Epithelial cell of esophagus (primary cell): Measurements from ENCODE around the gene ZNF691.

Source experiments
- DNase-seq: peaks from one replicate; pipeline ENCODE4 v3.0.0; 2010; ENCODE audit warnings: low read depth
- H3K4me3 ChIP-seq: 2 replicates; pipeline ENCODE4 v1.5.1; 2011; ENCODE audit warnings: mild to moderate bottlenecking, low read length, control low read depth
- TF ChIP-seq, protein P1 (sequence below): IDR thresholded peaks from 2 replicates; pipeline ENCODE4 v1.5.1; 2011; ENCODE audit warnings: low read depth, mild to moderate bottlenecking, low read length, control low read depth, inconsistent platforms; ENCODE audit not compliant: insufficient read depth; ENCODE audit errors: missing control alignments

The ZNF691 gene

GRCh38 chr1:42821690-42822089, 24.7 kb upstream of the ZNF691 start:
- no peak overlapping the region for H3K4me3 ChIP-seq
- TF ChIP-seq, protein P1, sequence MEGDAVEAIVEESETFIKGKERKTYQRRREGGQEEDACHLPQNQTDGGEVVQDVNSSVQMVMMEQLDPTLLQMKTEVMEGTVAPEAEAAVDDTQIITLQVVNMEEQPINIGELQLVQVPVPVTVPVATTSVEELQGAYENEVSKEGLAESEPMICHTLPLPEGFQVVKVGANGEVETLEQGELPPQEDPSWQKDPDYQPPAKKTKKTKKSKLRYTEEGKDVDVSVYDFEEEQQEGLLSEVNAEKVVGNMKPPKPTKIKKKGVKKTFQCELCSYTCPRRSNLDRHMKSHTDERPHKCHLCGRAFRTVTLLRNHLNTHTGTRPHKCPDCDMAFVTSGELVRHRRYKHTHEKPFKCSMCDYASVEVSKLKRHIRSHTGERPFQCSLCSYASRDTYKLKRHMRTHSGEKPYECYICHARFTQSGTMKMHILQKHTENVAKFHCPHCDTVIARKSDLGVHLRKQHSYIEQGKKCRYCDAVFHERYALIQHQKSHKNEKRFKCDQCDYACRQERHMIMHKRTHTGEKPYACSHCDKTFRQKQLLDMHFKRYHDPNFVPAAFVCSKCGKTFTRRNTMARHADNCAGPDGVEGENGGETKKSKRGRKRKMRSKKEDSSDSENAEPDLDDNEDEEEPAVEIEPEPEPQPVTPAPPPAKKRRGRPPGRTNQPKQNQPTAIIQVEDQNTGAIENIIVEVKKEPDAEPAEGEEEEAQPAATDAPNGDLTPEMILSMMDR: no peak
- no peak for DNase-seq

GRCh38 chr1:42822800-42823392, 23.5 kb upstream of the ZNF691 start:
- H3K4me3 ChIP-seq: no peak overlapping the region
- TF ChIP-seq, protein P1: no peak
- no peak for DNase-seq

- no peak overlapping the region for H3K4me3 ChIP-seq
- TF ChIP-seq, protein P1: no peak
- no peak for DNase-seq
Observed at GRCh38 chr1:42824481-42825035, 21.9 kb upstream of the ZNF691 start.

- no peak for DNase-seq
- no peak overlapping the region for H3K4me3 ChIP-seq
- TF ChIP-seq, protein P1: no peak
Observed at GRCh38 chr1:42825036-42825851, 21.2 kb upstream of the ZNF691 start.

GRCh38 chr1:42830631-42831030, 15.8 kb upstream of the ZNF691 start:
- no peak for DNase-seq
- TF ChIP-seq, protein P1: no peak
- no peak overlapping the region for H3K4me3 ChIP-seq

GRCh38 chr1:42831273-42831672, 15.1 kb upstream of the ZNF691 start:
- TF ChIP-seq, protein P1: no peak
- no peak for DNase-seq
- H3K4me3 ChIP-seq: no peak overlapping the region
